ENCODE measurements around the gene ORAI3. TPM values are rescaled to one million over a fixed set of nuclear protein-coding genes. Genes with fewer than 3 reads are reported as not detected.

Gene ORAI3
- total RNA-seq, 1 donor from 2014 or later, result 9.4 TPM

DNA sequence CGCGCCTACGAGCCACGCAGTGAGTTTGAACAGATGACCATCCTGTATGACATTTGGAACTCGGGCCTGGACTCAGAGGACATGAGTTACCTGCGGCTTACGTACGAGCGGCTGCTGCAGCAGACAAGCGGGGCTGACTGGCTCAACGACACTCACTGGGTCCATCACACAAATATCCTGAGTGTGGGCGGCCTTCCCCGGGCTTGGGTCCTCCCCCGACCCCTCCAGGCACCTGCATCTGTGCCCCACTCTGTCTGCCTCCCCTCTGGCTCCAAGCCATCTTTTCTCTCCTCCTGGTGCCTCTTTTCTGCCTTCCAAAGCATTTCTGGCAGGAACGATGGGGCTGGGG, 31.1 kb downstream of the ORAI3 start:
- Histone ChIP-seq H3K36me3 (ENCODE audit: control insufficient read depth in 3 of 3, insufficient read depth in 3 of 3, low read length in 3 of 3) (peaks cover 51 to 66% (median 62%) of the 10 kb centered on the region in 3 donors), H3K4me3 (ENCODE audit: low read length in 3 of 3) (no peak overlapping the region), H3K27ac (ENCODE audit: low read depth, low read length) (no peak overlapping the region), H3K27me3 (ENCODE audit: control insufficient read depth in 3 of 3, insufficient read depth in 3 of 3, low read length in 3 of 3) (no peaks in the 10 kb centered on the region), H3K9me3 (ENCODE audit: control insufficient read depth in 3 of 3, low read length in 3 of 3) (no peaks in the 10 kb centered on the region), H3K4me1 (ENCODE audit: control insufficient read depth in 3 of 3, insufficient read depth in 3 of 3, low read length in 3 of 3) (peaks cover 3 to 8% (median 4%) of the 10 kb centered on the region in 3 donors), H3K9ac (ENCODE audit: low read depth in 1 of 3, low read length in 3 of 3) (no peak overlapping the region)

DNA sequence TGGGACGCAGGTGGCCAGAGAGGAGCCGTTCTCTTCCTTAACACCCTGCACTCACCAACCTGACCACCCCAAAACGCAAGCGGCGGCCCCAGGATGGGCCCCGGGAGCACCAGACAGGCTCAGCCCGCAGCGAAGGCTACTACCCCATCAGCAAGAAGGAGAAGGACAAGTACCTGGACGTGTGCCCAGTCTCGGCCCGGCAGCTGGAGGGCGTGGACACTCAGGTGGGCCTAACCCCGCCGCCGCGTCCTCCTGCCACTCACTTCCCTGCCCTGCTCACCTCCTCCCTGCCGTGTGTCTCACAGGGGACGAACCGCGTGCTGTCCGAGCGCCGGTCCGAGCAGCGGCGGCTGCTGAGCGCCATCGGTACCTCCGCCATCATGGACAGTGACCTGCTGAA, 31.6 kb downstream of the ORAI3 start:
- Histone ChIP-seq H3K27me3 (ENCODE audit: control insufficient read depth in 3 of 3, insufficient read depth in 3 of 3, low read length in 3 of 3) (no peaks in the 10 kb centered on the region), H3K27ac (ENCODE audit: low read depth, low read length) (no peak overlapping the region), H3K9ac (ENCODE audit: low read depth in 1 of 3, low read length in 3 of 3) (no peak overlapping the region), H3K9me3 (ENCODE audit: control insufficient read depth in 3 of 3, low read length in 3 of 3) (no peaks in the 10 kb centered on the region), H3K4me3 (ENCODE audit: low read length in 3 of 3) (no peak overlapping the region), H3K4me1 (ENCODE audit: control insufficient read depth in 3 of 3, insufficient read depth in 3 of 3, low read length in 3 of 3) (peaks cover 8 to 12% (median 9%) of the 10 kb centered on the region in 3 donors), H3K36me3 (ENCODE audit: control insufficient read depth in 3 of 3, insufficient read depth in 3 of 3, low read length in 3 of 3) (peaks cover 50 to 62% (median 62%) of the 10 kb centered on the region in 3 donors)

DNA sequence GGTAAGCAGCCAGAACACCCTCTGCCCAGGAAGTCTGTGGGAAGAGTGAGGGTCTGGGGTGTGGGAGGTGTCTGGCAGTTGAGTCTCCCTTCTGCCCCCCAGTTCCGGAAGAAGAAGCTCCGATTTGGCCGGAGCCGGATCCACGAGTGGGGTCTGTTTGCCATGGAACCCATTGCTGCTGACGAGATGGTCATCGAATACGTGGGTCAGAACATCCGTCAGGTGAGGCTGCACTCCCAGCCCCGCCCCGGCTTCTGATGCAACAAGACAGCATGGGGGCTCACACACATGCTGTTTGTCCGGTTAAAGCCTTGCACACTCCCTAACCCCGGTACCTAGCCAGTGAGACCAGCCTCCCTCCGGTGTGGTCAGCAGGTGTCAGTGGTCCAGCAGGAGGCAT, 32.1 kb downstream of the ORAI3 start:
- H3K9ac ChIP-seq (ENCODE audit: low read depth in 1 of 3, low read length in 3 of 3), result no peak overlapping the region
- no peak overlapping the region for H3K4me3 ChIP-seq (ENCODE audit: low read length in 3 of 3)
- no peak overlapping the region for H3K27ac ChIP-seq (ENCODE audit: low read depth, low read length)
- no peaks in the 10 kb centered on the region for H3K9me3 ChIP-seq (ENCODE audit: control insufficient read depth in 3 of 3, low read length in 3 of 3)
- no peaks in the 10 kb centered on the region for H3K27me3 ChIP-seq (ENCODE audit: control insufficient read depth in 3 of 3, insufficient read depth in 3 of 3, low read length in 3 of 3)
- H3K4me1 ChIP-seq (ENCODE audit: control insufficient read depth in 3 of 3, insufficient read depth in 3 of 3, low read length in 3 of 3), result peaks cover 13 to 17% (median 14%) of the 10 kb centered on the region in 3 donors
- H3K36me3 ChIP-seq (ENCODE audit: control insufficient read depth in 3 of 3, insufficient read depth in 3 of 3, low read length in 3 of 3), result peaks cover 45 to 57% (median 57%) of the 10 kb centered on the region in 3 donors

DNA sequence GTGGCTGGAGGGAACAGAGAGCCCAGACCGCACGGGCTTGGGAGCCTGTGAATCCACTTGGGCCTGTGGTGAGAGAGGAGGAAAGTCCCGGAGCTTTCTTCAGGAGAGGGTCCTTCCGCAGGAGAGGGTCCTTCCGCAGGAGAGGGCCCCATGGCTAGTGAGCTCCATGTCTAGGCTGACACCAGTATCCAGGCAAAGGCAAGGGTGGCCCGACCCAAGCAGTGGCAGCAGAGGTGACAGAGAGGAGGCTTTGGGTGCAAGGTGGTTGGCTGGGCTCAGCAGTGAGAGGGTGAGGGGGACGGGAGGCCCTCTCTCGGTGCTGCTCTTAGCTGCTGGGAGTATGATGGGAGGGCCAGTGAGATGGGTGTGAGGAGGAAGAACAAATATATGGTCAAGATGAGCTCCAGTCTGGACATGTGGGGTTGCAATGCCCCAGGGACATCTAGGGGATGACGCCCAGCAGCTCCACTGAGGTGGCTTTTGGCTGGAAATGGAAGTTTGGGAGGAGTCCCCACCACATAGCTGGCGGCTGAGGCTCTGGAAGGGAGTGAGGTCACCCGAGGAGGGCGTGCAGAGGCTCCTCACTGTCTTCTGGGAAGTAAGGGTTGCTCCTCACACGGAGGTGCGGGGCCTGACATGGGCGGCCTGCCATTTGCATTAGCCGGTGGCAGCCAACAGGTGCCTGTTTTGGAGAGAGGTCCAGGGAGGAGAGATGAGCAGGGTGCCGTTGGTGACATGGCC, 33.9 kb downstream of the ORAI3 start:
- Histone ChIP-seq H3K27me3 (ENCODE audit: control insufficient read depth in 3 of 3, insufficient read depth in 3 of 3, low read length in 3 of 3) (no peaks in the 10 kb centered on the region), H3K36me3 (ENCODE audit: control insufficient read depth in 3 of 3, insufficient read depth in 3 of 3, low read length in 3 of 3) (peaks cover 40 to 51% (median 50%) of the 10 kb centered on the region in 3 donors), H3K9ac (ENCODE audit: low read depth in 1 of 3, low read length in 3 of 3) (no peak overlapping the region), H3K4me3 (ENCODE audit: low read length in 3 of 3) (no peak overlapping the region), H3K4me1 (ENCODE audit: control insufficient read depth in 3 of 3, insufficient read depth in 3 of 3, low read length in 3 of 3) (peaks cover 18 to 21% (median 19%) of the 10 kb centered on the region in 3 donors), H3K9me3 (ENCODE audit: control insufficient read depth in 3 of 3, low read length in 3 of 3) (no peaks in the 10 kb centered on the region), H3K27ac (ENCODE audit: low read depth, low read length) (peak overlapping the region; percentile 12)

DNA sequence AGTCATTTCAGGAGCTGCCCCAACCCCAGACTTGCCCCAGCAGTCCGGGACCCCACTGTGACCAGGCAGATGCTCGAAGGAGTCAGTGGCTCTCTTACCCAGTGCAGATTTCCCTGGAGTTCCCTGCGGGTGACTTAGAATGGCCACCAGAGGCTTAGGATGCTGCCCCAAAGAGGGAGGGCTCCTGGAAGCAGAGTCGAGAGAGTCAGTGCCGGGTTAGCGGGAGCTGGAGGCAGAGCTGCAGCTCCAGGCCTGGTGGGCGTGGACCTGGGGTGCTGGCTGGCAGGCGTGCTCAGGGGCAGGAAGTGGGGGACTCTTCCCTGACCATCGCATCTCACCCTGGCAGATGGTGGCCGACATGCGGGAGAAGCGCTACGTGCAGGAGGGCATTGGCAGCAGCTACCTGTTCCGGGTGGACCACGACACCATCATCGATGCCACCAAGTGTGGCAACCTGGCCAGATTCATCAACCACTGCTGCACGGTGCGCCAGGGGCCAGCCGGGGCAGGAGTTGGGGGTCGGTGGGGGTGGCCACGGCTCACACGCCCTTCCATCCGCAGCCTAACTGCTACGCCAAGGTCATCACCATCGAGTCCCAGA, 34.5 kb downstream of the ORAI3 start:
- Histone ChIP-seq H3K4me3 (ENCODE audit: low read length in 3 of 3) (no peak overlapping the region), H3K4me1 (ENCODE audit: control insufficient read depth in 3 of 3, insufficient read depth in 3 of 3, low read length in 3 of 3) (peaks cover 18 to 21% (median 19%) of the 10 kb centered on the region in 3 donors), H3K9ac (ENCODE audit: low read depth in 1 of 3, low read length in 3 of 3) (no peak overlapping the region), H3K27ac (ENCODE audit: low read depth, low read length) (peak overlapping the region; percentile 12), H3K36me3 (ENCODE audit: control insufficient read depth in 3 of 3, insufficient read depth in 3 of 3, low read length in 3 of 3) (peaks cover 42 to 50% (median 45%) of the 10 kb centered on the region in 3 donors), H3K27me3 (ENCODE audit: control insufficient read depth in 3 of 3, insufficient read depth in 3 of 3, low read length in 3 of 3) (no peaks in the 10 kb centered on the region), H3K9me3 (ENCODE audit: control insufficient read depth in 3 of 3, low read length in 3 of 3) (no peaks in the 10 kb centered on the region)

DNA sequence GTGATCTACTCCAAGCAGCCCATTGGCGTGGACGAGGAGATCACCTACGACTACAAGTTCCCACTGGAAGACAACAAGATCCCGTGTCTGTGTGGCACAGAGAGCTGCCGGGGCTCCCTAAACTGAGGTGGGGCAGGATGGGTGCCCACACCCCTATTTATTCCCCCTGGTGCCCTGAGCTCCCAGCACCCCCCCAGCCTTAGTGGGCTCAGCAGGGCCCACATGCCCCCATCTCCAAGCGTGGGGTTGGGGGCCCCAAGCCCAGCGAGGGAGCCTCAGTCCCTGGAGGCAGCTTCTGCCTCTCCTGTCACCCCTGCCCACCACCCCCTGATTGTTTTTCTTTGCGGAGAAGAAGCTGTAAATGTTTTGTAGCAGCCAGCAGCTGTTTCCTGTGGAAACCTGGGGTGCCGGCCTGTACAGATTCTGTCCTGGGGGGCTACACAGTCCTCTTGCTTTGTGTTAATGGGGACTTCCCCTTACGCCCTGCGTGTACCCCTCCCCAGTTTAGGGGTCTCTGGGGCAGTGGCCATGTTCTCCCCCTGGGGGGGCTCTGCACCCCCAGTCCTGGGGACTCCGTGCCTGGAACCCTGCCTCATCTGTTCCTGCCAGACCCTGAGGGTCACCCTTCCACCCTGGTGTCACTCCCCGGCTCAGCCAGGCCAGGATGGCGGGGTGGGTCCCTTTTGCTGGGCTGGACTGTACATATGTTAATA, 35.2 kb downstream of the ORAI3 start:
- no peak overlapping the region for H3K9ac ChIP-seq (ENCODE audit: low read depth in 1 of 3, low read length in 3 of 3)
- H3K27ac ChIP-seq (ENCODE audit: low read depth, low read length), result no peak overlapping the region
- H3K4me3 ChIP-seq (ENCODE audit: low read length in 3 of 3), result no peak overlapping the region
- H3K36me3 ChIP-seq (ENCODE audit: control insufficient read depth in 3 of 3, insufficient read depth in 3 of 3, low read length in 3 of 3), result peaks cover 40 to 45% (median 45%) of the 10 kb centered on the region in 3 donors
- H3K27me3 ChIP-seq (ENCODE audit: control insufficient read depth in 3 of 3, insufficient read depth in 3 of 3, low read length in 3 of 3), result no peaks in the 10 kb centered on the region
- H3K4me1 ChIP-seq (ENCODE audit: control insufficient read depth in 3 of 3, insufficient read depth in 3 of 3, low read length in 3 of 3), result peaks cover 18 to 21% (median 19%) of the 10 kb centered on the region in 3 donors
- H3K9me3 ChIP-seq (ENCODE audit: control insufficient read depth in 3 of 3, low read length in 3 of 3), result no peaks in the 10 kb centered on the region

DNA sequence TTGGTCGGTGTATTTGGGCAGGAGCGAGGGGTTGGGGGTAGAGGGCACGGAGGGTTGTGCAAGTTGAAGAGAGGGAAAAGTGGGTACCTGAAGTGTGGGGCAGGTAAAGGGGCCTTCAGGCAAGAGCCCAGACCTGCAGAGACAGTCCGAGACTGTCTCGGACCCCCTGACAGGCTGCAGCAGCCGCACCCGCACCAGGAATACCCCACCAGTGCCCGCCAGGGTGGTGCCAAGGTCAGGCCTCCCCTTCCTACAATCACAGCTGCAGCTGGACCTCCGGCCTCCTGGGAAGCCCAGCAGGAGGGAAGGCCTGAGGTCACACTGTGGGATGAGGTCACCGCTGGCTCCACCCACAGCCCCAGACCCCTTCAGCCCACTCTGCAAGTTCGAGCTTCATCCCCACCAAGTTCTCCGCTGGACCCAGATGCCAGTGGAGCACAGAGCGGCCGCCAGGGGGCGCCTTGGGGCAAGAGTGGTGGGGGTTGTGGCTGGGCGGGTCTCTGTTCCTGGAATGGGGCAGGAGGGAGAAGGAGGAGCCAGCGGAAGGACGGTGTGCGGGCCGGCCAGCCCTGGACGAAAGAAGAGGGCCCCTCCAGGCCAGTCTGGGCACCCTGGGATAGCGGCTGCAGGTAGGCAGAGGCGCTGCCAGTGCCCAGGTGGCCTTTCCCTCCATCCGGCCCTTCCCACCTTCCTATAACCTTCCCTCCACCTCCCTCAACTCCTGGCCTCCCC, 36.0 kb downstream of the ORAI3 start, which contains the start of gene HSD3B7:
Gene HSD3B7 (plus strand): TSS at position 539 of the 732 bp plus-strand sequence. CDS start 452 bp downstream, outside the sequence.
- Histone ChIP-seq H3K9me3 (ENCODE audit: control insufficient read depth in 3 of 3, low read length in 3 of 3) (no peaks in the 10 kb centered on the region), H3K27ac (ENCODE audit: low read depth, low read length) (peak within 1 kb of the TSS; percentile 75), H3K27me3 (ENCODE audit: control insufficient read depth in 3 of 3, insufficient read depth in 3 of 3, low read length in 3 of 3) (no peaks in the 10 kb centered on the region), H3K4me3 (ENCODE audit: low read length in 3 of 3) (peak within 1 kb of the TSS; percentile 76 to 78 (median 77)), H3K4me1 (ENCODE audit: control insufficient read depth in 3 of 3, insufficient read depth in 3 of 3, low read length in 3 of 3) (peaks cover 18 to 21% (median 19%) of the 10 kb centered on the region in 3 donors), H3K9ac (ENCODE audit: low read depth in 1 of 3, low read length in 3 of 3) (peak within 1 kb of the TSS; percentile 71 to 80 (median 76)), H3K36me3 (ENCODE audit: control insufficient read depth in 3 of 3, insufficient read depth in 3 of 3, low read length in 3 of 3) (peaks cover 40 to 45% (median 40%) of the 10 kb centered on the region in 3 donors)

DNA sequence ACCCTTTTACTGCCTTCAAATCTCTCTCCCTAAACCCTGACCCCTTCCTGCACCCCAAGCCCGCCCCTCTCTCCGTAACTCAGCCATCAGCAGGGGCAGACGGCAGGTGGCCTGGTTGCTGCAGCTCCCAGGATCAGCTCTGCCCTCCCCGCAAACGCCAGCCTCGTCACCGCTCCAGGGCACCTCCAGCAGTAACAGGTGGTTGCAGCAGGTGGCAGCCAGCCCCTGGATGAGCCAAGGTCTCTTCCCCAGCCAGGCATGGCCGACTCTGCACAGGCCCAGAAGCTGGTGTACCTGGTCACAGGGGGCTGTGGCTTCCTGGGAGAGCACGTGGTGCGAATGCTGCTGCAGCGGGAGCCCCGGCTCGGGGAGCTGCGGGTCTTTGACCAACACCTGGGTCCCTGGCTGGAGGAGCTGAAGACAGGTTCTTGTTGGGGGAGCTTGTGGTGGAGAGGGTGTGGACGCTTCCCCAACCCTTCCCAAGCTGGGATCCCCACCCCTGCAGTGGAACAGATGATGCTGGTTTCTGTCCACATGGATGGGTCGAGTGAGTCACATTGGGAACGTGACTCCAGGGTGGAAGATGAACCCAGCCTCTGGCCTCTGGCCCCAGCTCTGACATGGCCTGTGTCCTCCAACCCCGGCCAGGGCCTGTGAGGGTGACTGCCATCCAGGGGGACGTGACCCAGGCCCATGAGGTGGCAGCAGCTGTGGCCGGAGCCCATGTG, 36.7 kb downstream of the ORAI3 start:
- Histone ChIP-seq H3K27me3 (ENCODE audit: control insufficient read depth in 3 of 3, insufficient read depth in 3 of 3, low read length in 3 of 3) (no peaks in the 10 kb centered on the region), H3K4me3 (ENCODE audit: low read length in 3 of 3) (peak overlapping the region; percentile 76 to 78 (median 77)), H3K9me3 (ENCODE audit: control insufficient read depth in 3 of 3, low read length in 3 of 3) (no peaks in the 10 kb centered on the region), H3K4me1 (ENCODE audit: control insufficient read depth in 3 of 3, insufficient read depth in 3 of 3, low read length in 3 of 3) (peaks cover 18 to 21% (median 19%) of the 10 kb centered on the region in 3 donors), H3K9ac (ENCODE audit: low read depth in 1 of 3, low read length in 3 of 3) (peak overlapping the region; percentile 71 to 80 (median 76)), H3K27ac (ENCODE audit: low read depth, low read length) (peak overlapping the region; percentile 75), H3K36me3 (ENCODE audit: control insufficient read depth in 3 of 3, insufficient read depth in 3 of 3, low read length in 3 of 3) (peaks cover 33 to 39% (median 36%) of the 10 kb centered on the region in 3 donors)
